GM10248 (cell line): ENCODE data around the gene ADM.

ENCODE experiments used
- CTCF ChIA-PET: fragments of 300-600 bp; sonication (Branson Sonifier 250); formaldehyde crosslinking; extraction: SDS; loops from one replicate; lab custom pipeline; 2021; ENCODE audit warnings: antibody characterized with exemption; lab: Yijun Ruan, JAX
- POLR2A ChIA-PET: fragments of 350-650 bp; sonication (Branson Sonifier 250); formaldehyde crosslinking; extraction: SDS; loops from one replicate; lab custom pipeline; 2020; ENCODE audit warnings: antibody characterized with exemption; lab: Yijun Ruan, JAX
- DNase-seq: peaks from one replicate; pipeline ENCODE4 v3.0.0; 2012; ENCODE audit errors: extremely low spot score
- CTCF ChIP-seq: IDR thresholded peaks from 2 replicates; pipeline ENCODE4 v1.5.1; 2012; ENCODE audit warnings: mild to moderate bottlenecking, low read depth; ENCODE audit errors: extremely low read depth, missing control alignments, control extremely low read depth

The ADM gene

DNA sequence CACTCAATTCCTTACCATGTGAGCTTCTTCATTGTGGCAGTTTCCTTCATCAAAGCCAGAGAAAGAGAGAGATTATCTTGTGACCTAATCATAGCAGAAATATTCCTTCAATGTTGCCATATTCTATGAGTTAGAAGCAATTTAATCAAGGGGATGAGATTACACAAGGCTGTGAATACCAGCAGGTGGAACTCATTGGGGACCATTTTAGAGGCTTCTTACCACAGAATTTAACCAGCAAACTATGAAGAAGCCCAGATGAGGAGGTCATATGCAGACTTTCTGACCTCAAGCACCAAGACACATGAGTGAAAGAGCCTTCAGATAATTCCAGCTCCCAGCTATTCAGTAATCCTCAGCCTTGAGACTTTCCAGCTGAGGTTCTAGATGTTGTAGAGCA, 51.3 kb downstream of the ADM start:
- POLR2A ChIA-PET, result interaction anchor here (1.4 kb wide), 1 partner anchor 10 kb away, joined by 3 read pairs; no protein-coding TSS in a partner anchor
- no peak for TF ChIP-seq CTCF

More for the DNA sequence above, 51.3 kb downstream of the ADM start:
- CTCF ChIA-PET, result interaction anchor here (1.2 to 2.6 kb wide), 4 partner anchors 9 to 31 kb away, joined by 3 to 12 read pairs (median 6); no protein-coding TSS in a partner anchor
- DNase-seq, result no peak
